Activated T-helper 1 cell treated with anti-CD3 and anti-CD28 coated beads, Interleukin-12 subunit alpha, Interleukin-12 subunit beta, Interleukin-2, Interleukin-4 antibody, amounts not matched to agents 30 ng/mL and 10 ng/mL and 1 ng/mL, durations not matched to agents 14 hours and 24 hours and 36 hours (primary cell): ENCODE data around the gene WDR48. TPM values are rescaled to one million over a fixed set of nuclear protein-coding genes. Genes with fewer than 3 reads are reported as not detected.
A peak's percentile ranks its signal among the peaks of the same experiment; 100 is the strongest.

Source experiments
- DNase-seq: peaks from one replicate; pipeline ENCODE4 v3.0.0; 2021; ENCODE audit warnings: low spot score
- H3K27ac Mint-ChIP-seq: one replicate; pipeline ENCODE4 v1.8.0; 2021; ENCODE audit warnings: mild to moderate bottlenecking, mixed read lengths
- H3K27me3 Mint-ChIP-seq: one replicate; pipeline ENCODE4 v1.8.0; 2022; ENCODE audit warnings: mild to moderate bottlenecking, moderate library complexity, mixed read lengths; ENCODE audit not compliant: insufficient read depth
- H3K36me3 Mint-ChIP-seq: one replicate; pipeline ENCODE4 v1.8.0; 2021; ENCODE audit warnings: low read depth, mixed read lengths
- H3K4me1 Mint-ChIP-seq: one replicate; pipeline ENCODE4 v1.8.0; 2021; ENCODE audit warnings: low read depth, mixed read lengths
- H3K4me3 Mint-ChIP-seq: one replicate; pipeline ENCODE4 v1.8.0; 2021; ENCODE audit warnings: mild to moderate bottlenecking, moderate library complexity, mixed read lengths
- H3K9me3 Mint-ChIP-seq: one replicate; pipeline ENCODE4 v1.8.0; 2021; ENCODE audit warnings: mixed read lengths
- intact Hi-C: fragments of 100-400 bp; cut with micrococcal nuclease; formaldehyde crosslinking; loops from one replicate; pipeline ENCODE4 v1.15.1; 2024
- total RNA-seq: library from RNA; stranded (reverse); gene quantifications from 2 replicates; pipeline ENCODE4 v1.2.3, GENCODE V29; 2022

The WDR48 gene
- total RNA-seq, 1 donor from 2014 or later = 40.6 TPM

DNA sequence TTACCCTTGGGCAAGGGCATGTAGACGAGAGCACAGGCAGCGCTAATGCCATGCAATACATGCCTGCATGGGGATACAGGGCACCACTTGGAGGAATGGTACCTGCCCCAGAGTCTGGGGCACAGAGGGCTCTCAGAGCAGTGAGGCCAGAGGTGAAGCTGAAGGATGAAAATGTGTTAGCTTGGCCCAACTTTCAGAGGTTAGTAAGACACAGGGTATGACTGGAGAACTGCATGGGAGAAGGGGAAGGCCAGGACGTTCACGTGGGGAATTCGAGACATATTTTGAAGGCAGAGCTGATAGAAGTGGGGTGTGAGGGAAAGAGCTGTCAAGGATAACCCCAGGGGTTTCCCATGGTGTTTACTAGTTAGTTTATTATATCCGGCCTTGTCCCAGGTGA, 82.0 kb downstream of the WDR48 start:
- intact Hi-C loops = no loop called here
- no peak overlapping the region for H3K4me3 Mint-ChIP-seq

DNA sequence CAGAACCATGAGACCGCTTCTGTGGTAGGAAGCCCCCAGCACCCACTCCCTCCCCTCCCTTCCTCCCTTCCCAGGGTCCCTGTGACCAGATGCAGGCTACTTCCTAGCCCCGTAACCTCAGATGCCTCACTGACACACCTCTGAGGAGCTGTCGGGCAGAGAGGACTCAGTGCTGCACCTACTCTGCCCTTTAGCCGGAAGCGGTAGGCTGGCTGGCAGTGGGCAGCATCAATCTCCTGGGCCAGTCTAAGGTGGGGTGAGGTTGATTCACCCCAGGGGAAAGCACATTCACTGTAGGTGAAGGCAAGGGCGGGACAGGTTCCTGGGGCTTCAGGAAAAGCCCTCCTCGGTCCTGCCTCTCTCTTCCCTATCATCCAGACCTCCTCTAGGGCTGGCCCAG, 82.5 kb downstream of the WDR48 start:
- intact Hi-C loops = no loop called here

More for the DNA sequence above, 82.0 kb downstream of the WDR48 start:
- Mint-ChIP-seq H3K27me3 (no peaks in the 10 kb centered on the region), H3K27ac (no peak overlapping the region), H3K36me3 (peaks cover 16% of the 10 kb centered on the region), H3K4me1 (peaks cover 13% of the 10 kb centered on the region), H3K9me3 (no peaks in the 10 kb centered on the region)
- no peak for DNase-seq

DNA sequence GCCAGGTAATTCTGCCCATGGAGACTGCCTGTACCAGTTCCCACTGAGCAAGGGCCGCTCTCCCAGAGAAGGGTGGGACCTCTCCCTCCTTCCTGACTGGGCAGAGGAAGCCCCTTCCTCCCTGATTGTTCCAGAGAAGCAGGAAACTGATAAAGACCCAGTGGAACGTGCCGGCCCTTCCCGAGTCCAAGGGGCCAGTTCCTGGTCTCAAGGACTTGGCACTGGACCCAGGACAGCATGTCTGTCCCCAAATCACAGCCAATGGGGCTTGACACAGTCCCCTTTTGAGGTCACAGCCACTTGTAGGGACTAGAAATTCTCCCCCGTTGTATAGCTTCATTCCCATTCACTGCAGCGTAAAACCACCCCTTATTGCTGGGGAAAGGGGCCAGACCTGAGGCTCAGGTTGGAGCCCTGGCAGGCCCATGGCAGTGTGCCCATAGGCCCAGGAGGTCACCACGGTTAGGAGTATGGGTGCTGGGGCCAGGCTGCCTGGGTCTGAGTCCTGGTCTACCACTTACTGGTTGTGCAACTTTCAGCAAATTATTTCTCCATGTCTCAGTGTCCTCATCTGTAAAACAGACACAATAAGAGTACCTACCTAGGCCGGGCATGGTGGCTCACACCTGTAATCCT, 83.5 kb downstream of the WDR48 start:
- Mint-ChIP-seq H3K36me3 (peaks cover 15% of the 10 kb centered on the region), H3K4me1 (peaks cover 23% of the 10 kb centered on the region), H3K4me3 (no peak overlapping the region), H3K9me3 (no peaks in the 10 kb centered on the region), H3K27me3 (no peaks in the 10 kb centered on the region), H3K27ac (no peak overlapping the region)
- intact Hi-C loops = no loop called here
- no peak for DNase-seq

More for the DNA sequence above, 82.5 kb downstream of the WDR48 start:
- Mint-ChIP-seq H3K4me1 (peaks cover 18% of the 10 kb centered on the region), H3K4me3 (no peak overlapping the region), H3K27me3 (no peaks in the 10 kb centered on the region), H3K9me3 (no peaks in the 10 kb centered on the region), H3K27ac (no peak overlapping the region), H3K36me3 (peaks cover 16% of the 10 kb centered on the region)
- no peak for DNase-seq

DNA sequence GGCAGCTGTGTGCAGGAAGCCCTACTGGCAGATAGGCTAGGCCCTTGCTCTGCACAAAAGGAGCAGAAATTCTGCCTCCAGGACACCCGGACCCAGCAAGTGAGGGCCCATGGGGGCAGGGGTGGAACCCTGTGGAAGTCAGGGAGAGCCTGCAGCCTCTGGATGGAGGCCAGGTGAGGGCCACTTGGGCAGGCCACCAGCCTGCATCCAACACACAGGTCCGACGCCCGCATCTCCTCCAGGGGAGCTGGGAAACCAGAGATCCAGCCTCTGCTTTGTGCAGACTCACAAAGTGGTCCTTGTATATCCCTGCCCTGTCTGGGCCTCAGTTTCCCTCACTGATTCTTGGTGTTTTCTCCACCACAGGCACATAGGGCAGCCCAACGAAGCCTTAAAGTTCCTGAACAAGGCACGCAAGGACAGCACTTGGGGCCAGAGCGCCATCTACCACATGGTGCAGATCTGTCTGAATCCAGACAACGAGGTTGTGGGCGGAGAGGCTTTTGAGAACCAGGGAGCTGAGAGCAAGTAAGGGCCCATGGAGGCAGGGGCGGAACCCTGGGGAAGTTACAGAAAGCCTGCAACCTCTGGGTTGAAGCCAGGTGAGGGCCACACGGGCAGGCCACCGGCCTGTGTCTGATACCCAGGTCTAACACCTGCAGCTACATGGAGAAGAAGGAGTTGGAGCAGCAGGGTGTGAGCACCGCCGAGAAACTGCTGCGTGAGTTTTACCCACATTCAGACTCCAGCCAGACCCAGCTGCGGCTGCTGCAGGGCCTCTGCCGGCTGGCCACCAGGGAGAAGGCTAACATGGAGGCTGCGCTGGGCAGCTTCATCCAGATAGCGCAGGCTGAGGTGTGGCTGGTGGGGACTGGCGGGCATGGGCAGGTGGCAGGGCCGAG, 85.0 kb downstream of the WDR48 start:
- H3K27ac Mint-ChIP-seq = no peak overlapping the region
- no peaks in the 10 kb centered on the region for H3K9me3 Mint-ChIP-seq
- no peak overlapping the region for H3K4me3 Mint-ChIP-seq
- intact Hi-C loops = no loop called here
- H3K4me1 Mint-ChIP-seq = peaks cover 25% of the 10 kb centered on the region
- no peaks in the 10 kb centered on the region for H3K27me3 Mint-ChIP-seq
- peaks cover 27% of the 10 kb centered on the region for H3K36me3 Mint-ChIP-seq
- DNase-seq = no peak

DNA sequence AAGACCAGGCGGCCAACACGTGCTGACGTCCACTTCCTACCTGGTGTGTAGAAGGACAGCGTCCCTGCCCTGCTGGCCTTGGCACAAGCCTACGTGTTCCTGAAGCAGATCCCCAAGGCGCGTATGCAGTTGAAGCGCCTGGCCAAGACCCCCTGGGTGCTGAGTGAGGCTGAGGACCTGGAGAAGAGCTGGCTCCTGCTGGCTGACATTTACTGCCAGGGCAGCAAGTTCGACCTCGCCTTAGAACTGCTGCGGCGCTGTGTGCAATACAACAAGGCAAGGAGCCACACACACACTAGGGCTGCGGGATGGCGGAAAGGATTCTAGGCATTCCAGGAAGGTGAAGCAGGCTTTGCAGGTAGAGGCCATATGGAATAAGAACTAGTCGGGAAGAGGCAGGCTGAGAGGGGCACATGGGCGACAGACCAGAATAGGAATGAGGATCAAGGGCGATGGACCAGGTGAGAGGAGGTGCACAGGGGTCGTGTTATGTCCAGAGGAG, 85.7 kb downstream of the WDR48 start:
- Mint-ChIP-seq H3K27ac (peak overlapping the region; percentile 19), H3K9me3 (no peaks in the 10 kb centered on the region), H3K4me3 (no peak overlapping the region), H3K4me1 (peaks cover 29% of the 10 kb centered on the region), H3K27me3 (no peaks in the 10 kb centered on the region), H3K36me3 (peaks cover 31% of the 10 kb centered on the region)
- intact Hi-C loops = no loop called here
- DNase-seq = no peak

DNA sequence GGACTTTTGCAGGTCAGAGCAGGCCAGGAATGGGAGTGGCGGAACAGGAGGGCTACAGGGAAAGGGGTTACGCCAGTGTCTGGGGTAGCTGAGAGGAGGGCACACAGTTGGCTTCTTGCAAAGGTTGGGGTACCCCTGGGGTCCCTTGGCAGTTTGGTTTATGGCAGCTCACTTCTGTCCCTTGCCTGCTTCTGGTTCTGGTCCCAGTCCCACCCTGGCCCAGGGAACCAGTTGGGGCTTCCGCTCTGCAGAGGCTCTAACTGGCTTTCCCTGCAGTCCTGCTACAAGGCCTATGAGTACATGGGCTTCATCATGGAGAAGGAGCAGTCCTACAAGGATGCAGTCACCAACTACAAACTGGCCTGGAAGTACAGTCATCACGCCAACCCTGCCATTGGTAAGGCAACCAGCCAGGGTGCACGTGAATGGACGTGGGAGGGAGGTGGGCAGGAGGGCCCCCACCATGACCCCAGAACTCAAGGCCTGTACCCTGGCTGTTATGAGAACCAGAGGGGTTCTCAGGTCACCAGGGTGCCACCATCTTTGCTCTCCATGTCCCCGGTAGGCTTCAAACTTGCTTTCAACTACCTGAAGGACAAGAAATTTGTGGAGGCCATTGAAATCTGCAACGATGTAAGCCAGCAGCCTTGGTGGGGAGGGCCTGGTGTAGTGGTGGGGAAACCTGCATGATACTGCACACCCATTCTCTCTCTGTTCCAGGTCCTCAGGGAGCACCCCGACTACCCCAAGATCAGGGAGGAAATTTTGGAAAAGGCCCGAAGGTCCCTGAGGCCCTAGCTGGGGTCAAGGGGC, 86.4 kb downstream of the WDR48 start:
- peak overlapping the region; percentile 67 for H3K27ac Mint-ChIP-seq
- intact Hi-C loops = no loop called here
- H3K36me3 Mint-ChIP-seq = peaks cover 36% of the 10 kb centered on the region
- H3K4me1 Mint-ChIP-seq = peaks cover 32% of the 10 kb centered on the region
- DNase-seq = no peak
- no peaks in the 10 kb centered on the region for H3K27me3 Mint-ChIP-seq
- no peaks in the 10 kb centered on the region for H3K9me3 Mint-ChIP-seq
- H3K4me3 Mint-ChIP-seq = no peak overlapping the region

DNA sequence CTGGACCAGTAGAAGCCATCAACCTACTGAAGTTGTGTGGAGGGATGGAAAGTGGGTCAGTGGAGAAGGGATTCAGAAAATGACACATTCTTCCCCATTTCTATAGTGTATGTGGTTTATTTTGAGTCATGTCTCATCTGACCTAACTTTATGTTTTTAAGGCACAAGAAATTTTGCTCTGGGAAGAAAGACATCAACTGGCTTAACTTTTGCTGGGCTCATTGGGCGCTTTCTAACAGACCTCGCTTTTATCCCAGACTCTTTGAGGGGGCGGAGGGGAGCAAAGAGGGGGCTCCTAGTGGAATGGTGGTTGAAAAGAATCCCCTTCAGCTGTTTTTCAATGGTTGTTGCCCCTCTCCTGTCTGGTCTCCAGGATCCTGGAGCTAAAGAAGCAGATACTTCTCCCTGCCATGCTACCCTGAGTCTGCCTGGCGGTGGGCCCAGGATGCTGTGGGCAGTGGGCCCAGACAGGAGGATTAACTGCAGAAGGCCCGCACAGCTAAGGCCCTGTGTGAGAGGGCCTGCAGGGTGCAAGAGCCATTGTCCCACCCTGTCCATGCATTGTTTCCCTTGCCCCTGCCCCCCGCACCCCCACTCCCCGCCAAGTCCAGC, 87.1 kb downstream of the WDR48 start:
- no peaks in the 10 kb centered on the region for H3K9me3 Mint-ChIP-seq

DNA sequence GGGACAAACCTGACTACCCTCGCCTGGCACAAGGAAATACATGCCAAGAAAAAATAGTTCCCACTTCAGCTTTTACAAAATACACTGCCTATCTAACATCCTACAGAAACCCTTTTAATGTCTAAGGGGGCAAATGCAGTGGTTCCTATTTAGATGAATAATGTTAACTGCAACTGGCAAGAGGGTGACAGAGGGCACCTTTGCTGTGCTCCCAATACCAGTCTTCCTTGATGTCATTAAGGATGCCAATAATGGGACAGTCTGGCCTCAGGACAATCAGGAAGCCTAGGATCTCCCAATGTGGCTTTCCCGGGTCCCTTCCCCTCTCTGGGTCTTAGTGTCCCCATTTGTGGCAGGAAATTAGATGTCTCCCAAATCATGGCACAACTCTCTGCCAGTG, 87.6 kb downstream of the WDR48 start:
- no peak for DNase-seq
- Mint-ChIP-seq H3K4me3 (no peak overlapping the region), H3K9me3 (no peaks in the 10 kb centered on the region), H3K27me3 (no peaks in the 10 kb centered on the region), H3K36me3 (peaks cover 45% of the 10 kb centered on the region), H3K27ac (no peak overlapping the region), H3K4me1 (peaks cover 32% of the 10 kb centered on the region)
- intact Hi-C loops = no loop called here

More for the DNA sequence above, 87.1 kb downstream of the WDR48 start:
- peaks cover 32% of the 10 kb centered on the region for H3K4me1 Mint-ChIP-seq
- H3K4me3 Mint-ChIP-seq = no peak overlapping the region
- intact Hi-C loops = no loop called here
- no peaks in the 10 kb centered on the region for H3K27me3 Mint-ChIP-seq
- peaks cover 40% of the 10 kb centered on the region for H3K36me3 Mint-ChIP-seq
- DNase-seq = no peak
- peak overlapping the region; percentile 67 for H3K27ac Mint-ChIP-seq

DNA sequence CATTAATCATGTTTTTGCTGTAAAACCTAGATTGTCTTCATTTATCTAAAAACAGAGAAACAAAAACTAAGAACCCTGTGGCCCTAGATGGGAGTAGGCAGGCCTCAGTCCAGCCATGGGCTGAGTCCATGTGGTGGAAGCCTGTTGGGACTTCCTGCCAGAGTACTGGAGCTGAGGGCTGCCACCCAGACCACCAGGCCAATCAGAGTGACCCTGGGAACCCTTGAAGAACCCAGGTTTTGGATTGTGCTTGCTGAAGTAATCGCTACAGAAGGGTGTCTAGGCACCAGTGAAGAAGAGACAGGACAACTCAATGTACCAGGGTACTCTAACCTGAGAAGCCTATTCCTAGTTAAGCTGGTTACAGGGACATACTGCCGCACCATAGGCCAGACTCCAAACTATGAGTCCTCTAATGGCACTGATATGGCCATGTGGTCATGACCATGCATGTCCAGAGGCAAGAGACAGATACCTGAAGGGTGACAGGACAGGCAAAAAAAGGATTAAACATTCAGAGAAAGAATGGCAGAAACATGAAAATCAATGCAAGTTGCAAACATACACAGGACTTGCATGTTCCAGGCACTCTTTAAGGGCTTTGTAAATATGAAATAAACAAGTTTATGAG, 88.6 kb downstream of the WDR48 start:
- Mint-ChIP-seq H3K4me3 (no peak overlapping the region), H3K36me3 (peaks cover 52% of the 10 kb centered on the region), H3K27me3 (no peaks in the 10 kb centered on the region), H3K4me1 (peaks cover 32% of the 10 kb centered on the region), H3K9me3 (no peaks in the 10 kb centered on the region), H3K27ac (no peak overlapping the region)
- DNase-seq = no peak
- intact Hi-C loops = no loop called here

DNA sequence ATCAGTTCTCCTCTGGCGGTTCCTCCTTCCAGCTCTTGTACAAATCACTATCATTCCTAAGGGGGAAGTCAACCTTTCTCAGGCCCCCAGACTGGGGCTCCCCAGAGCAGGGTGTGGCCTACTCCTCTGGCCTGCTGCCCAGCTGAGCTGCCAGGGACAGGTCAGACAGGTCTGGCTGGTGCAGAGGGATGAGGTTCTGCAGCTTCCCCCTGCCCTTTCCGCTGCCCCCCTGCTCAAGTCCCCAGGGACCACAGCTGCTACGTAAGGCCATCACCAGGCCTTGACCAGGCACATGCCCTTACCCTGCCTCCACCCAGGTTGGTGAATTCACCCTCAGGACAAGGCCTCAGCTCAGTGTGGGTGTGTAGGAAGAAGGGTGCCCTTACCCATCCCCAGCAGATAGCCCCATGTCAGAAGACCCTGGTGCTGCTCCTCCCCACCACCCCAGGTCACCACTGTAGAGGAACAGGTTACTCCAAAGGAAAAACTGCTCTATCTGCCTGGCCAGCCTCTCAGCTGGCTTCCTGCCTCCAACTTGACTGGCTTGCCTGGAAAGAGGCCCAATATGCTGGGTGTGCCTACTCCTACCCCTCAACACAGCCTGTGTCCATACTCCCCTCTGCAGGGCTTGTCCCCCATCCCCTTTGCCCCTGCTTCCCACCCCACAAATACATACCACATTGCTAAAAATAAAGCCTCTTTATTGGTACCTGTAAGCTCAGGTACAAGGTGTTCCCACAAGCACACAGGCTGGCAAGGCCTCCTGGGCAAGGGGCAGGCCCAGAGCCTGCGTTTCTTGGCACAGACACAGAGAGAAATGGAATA, 89.6 kb downstream of the WDR48 start:
- Mint-ChIP-seq H3K27me3 (no peaks in the 10 kb centered on the region), H3K36me3 (peaks cover 60% of the 10 kb centered on the region), H3K4me1 (peaks cover 40% of the 10 kb centered on the region), H3K9me3 (no peaks in the 10 kb centered on the region), H3K27ac (no peak overlapping the region), H3K4me3 (no peak overlapping the region)
- intact Hi-C loops = no loop called here
- no peak for DNase-seq

DNA sequence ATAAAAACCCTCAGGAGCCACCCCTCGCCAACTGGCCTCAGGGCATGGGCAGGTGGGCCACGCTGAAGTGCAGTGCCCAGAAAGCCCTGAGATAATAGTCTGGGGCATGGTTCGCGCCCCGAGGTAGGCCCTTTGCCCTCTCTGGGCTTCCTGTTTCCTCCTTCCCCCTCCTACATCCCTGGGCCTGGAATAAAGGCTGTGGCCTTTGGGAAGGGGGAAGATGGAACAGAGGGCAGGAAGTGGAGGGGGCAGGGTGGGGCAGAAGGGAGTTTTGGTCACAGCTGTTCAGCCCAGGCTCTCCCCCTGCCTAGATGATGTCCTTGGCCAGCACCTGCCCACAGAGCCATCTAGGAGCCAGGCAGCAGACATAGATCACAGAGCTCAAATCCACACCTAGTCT, 90.3 kb downstream of the WDR48 start:
- H3K9me3 Mint-ChIP-seq = no peaks in the 10 kb centered on the region

More for the DNA sequence above, 90.3 kb downstream of the WDR48 start:
- Mint-ChIP-seq H3K36me3 (peaks cover 62% of the 10 kb centered on the region), H3K27me3 (no peaks in the 10 kb centered on the region), H3K27ac (no peak overlapping the region), H3K4me3 (no peak overlapping the region), H3K4me1 (peaks cover 46% of the 10 kb centered on the region)
- DNase-seq = no peak
- intact Hi-C loops = no loop called here
